Adipocyte (in vitro differentiated cells): ENCODE results near the gene TBX2.

Source experiments
- DNase-seq: peaks from one replicate; pipeline ENCODE4 v3.0.0-alpha.2; 2015; ENCODE audit warnings: low read depth
- H3K27me3 ChIP-seq: replicated peaks from 2 replicates; pipeline ENCODE4 v1.7.0; 2013; ENCODE audit warnings: mild to moderate bottlenecking, low read length, moderate library complexity; ENCODE audit not compliant: control insufficient read depth, insufficient read depth
- H3K36me3 ChIP-seq: 2 replicates; pipeline ENCODE4 v1.7.0; 2013; ENCODE audit warnings: low read length, mild to moderate bottlenecking, moderate library complexity; ENCODE audit not compliant: control insufficient read depth, insufficient read depth, severe bottlenecking
- H3K4me1 ChIP-seq: 2 replicates; pipeline ENCODE4 v1.7.0; 2013; ENCODE audit warnings: mild to moderate bottlenecking, low read length, moderate library complexity; ENCODE audit not compliant: control insufficient read depth, insufficient read depth
- H3K4me3 ChIP-seq: 2 replicates; pipeline ENCODE4 v1.7.0; 2013; ENCODE audit warnings: mild to moderate bottlenecking, low read length, moderate library complexity
- H3K9ac ChIP-seq: 2 replicates; pipeline ENCODE4 v1.7.0; 2013; ENCODE audit warnings: mild to moderate bottlenecking, low read length, moderate library complexity
- H3K9me3 ChIP-seq: 2 replicates; pipeline ENCODE4 v1.7.0; 2013; ENCODE audit warnings: mild to moderate bottlenecking, low read length, moderate library complexity; ENCODE audit not compliant: control insufficient read depth

Gene TBX2

DNA sequence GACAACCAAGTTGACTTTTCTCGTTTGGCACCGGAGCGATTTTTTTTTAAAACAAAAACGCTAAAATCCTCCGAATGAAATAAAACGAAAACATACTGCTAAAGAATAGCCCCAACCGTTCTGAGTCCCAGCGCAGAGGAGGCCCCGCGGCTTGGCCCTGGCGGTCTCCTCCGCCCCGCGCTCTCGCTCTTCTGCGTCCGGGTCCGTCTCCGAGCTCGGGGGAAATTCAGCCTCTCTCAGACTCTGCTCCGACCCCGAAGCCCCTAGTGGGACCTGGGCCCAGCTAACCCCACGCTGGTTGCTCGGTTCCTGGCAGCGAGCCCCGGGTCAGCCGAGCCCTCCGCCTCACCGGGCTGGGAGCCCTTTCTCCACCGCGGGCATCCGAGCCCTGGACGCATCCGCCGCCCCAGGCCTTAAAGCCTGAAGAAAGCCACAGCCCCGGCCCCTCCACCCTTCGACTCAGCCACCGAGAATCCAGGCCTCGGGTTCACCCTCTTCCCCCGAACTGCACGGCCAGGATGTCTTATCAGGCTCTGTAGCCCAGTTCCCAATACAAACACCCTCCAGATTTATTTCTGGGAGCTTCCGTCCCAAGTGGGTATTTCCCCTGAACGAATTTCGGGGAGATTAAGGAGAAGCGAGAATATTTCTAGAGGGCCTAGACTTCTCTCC, 1.2 kb downstream of the TBX2 start:
- DNase-seq: peak; percentile 45
- Histone ChIP-seq H3K9me3 (no peaks in the 10 kb centered on the region), H3K4me1 (peaks cover 31% of the 10 kb centered on the region), H3K36me3 (peaks cover 29% of the 10 kb centered on the region), H3K4me3 (peak overlapping the region; percentile 90), H3K9ac (peak overlapping the region; percentile 96), H3K27me3 (no peaks in the 10 kb centered on the region)

DNA sequence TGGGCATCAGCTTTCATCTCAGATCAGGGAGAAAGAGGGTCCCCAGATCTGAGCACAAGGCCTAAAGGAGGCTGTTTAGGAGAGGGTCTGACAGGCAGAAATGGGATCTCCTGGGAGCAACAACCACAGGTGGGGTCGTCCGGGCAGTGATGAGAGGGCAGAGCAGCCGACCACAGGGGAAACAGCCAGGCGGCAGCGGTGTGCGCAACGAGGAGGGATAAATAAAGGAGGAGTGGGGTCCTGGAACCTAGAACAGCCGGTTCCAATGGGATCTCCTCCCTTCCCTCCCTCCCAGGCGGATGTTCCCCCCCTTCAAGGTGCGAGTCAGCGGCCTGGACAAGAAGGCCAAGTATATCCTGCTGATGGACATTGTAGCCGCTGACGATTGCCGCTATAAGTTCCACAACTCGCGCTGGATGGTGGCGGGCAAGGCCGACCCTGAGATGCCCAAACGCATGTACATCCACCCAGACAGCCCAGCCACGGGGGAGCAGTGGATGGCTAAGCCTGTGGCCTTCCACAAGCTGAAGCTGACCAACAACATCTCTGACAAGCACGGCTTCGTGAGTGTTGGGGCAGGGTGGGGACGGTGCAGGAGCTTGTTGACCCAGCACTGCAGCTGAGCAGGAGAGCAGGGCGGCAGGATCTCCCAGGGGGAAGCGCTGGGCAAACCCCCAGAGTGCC, 1.9 kb downstream of the TBX2 start:
- Histone ChIP-seq H3K4me3 (peak overlapping the region; percentile 90), H3K27me3 (no peaks in the 10 kb centered on the region), H3K4me1 (peaks cover 35% of the 10 kb centered on the region), H3K36me3 (peaks cover 35% of the 10 kb centered on the region), H3K9ac (peak overlapping the region; percentile 96), H3K9me3 (no peaks in the 10 kb centered on the region)
- peak; percentile 42 for DNase-seq

DNA sequence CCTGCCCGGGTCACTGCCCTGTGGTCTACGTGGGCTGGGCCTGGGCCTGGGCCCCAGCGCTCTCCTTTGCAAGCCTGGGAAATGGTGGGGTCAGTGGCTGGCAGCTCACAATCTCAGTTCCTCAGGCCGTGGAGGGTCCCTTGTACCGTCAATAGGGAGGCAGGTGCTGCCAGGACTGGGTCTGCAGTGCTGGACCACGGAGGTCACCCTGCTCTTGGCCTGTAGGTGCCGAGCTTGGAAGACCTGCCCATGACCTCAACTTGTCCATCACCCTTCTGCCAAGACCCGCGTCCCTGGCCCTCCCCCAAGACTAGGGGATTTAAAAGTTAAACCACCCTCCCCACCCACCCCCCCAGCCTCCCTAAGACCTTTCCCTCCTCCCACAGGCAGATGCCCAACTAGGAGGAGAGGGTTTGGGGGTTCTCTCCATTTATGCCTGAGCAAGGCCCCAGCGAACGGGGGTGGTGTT, 2.5 kb downstream of the TBX2 start:
- Histone ChIP-seq H3K9me3 (no peaks in the 10 kb centered on the region), H3K4me3 (peak overlapping the region; percentile 90), H3K36me3 (peaks cover 40% of the 10 kb centered on the region), H3K9ac (peak overlapping the region; percentile 96), H3K4me1 (peaks cover 38% of the 10 kb centered on the region), H3K27me3 (no peaks in the 10 kb centered on the region)
- DNase-seq: peak; percentile 47

DNA sequence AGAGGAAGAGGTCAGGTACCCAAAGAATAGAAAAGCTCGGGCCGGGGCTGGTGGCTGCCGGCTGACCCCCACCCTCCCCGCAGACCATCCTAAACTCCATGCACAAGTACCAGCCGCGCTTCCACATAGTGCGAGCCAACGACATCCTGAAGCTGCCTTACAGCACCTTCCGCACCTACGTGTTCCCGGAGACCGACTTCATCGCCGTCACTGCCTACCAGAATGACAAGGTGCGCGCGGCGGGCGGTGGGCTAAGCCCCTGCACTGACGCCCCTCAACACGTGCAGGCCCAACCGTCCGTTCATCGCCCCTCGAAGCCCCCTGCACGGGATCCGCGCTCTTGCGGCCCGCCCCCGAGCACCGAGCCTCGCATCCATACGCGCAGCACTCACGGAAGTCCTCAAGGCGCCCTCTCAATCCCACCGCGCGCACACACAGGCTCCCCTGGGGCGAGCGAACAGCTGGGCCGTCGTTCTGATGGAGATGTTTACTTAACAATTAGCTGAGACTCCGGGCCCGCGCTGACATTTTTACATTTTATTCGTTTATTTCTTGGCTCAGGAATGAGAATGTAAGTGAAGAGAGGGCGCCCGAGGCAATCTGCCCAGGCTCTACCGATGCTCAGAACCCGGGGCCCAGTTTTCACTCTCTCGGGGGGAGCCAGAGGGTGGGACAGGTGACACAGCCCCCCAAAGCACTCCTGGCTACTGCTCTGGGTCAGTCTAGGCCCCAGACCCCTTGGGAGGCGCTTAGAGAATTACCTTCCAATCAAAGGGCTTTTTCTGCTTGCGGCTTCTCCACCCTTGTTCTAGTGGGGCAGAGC, 3.5 kb downstream of the TBX2 start:
- H3K9ac ChIP-seq: peak overlapping the region; percentile 34
- H3K27me3 ChIP-seq: no peaks in the 10 kb centered on the region
- H3K9me3 ChIP-seq: no peaks in the 10 kb centered on the region
- peaks cover 50% of the 10 kb centered on the region for H3K36me3 ChIP-seq
- no peak overlapping the region for H3K4me3 ChIP-seq
- DNase-seq: peak; percentile 77
- H3K4me1 ChIP-seq: peaks cover 35% of the 10 kb centered on the region

DNA sequence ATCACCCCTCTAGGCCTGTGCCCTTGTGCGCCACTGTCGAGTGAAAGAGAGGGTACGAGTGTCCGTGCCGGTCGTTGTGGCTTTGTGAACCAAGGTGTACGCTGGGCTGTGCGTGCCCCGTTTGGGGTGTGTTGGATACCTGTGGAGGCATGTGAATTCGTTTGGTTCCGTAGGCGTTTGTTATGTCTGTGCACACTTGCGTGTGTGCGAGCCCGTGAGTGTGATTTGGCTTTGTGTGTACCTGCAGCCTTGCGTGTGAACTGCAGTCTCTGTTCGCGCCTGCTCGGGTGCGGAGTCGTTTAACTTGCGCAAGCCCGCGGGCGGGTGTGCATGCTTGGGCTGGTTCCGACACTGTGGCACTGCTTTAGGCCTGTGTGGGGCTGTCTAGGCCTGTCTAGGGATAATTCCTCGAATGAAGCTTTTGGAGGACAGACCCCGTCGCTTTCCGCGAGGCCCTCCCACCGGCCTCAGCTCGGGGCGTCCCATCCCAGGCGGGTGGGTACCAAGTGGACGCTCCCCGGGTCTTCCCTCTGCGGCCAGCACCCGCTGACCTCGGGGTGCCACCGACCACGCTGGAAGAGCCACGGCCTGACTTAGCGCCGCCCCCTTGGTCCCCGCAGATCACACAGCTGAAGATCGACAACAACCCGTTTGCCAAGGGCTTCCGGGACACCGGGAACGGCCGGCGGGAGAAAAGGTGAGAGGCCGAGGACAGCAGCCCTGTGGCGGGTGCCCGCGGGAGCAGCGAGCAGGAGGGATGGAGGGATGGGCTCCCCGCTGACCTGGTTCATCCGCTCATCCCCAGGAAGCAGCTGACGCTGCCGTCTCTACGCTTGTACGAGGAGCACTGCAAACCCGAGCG, 4.4 kb downstream of the TBX2 start:
- H3K36me3 ChIP-seq: peaks cover 55% of the 10 kb centered on the region
- no peaks in the 10 kb centered on the region for H3K9me3 ChIP-seq
- H3K4me3 ChIP-seq: no peak overlapping the region
- H3K9ac ChIP-seq: peak overlapping the region; percentile 32
- no peaks in the 10 kb centered on the region for H3K27me3 ChIP-seq
- DNase-seq: peak; percentile 81
- peaks cover 36% of the 10 kb centered on the region for H3K4me1 ChIP-seq

DNA sequence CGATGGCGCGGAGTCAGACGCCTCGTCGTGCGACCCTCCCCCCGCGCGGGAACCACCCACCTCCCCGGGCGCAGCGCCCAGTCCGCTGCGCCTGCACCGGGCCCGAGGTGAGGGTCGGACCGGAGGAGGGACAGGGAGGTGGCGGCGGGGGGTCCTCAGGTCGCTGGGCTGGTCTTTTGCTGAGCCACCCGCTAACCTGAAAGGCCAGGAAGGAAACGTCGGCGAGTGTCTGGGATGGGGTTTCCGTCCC, 4.9 kb downstream of the TBX2 start:
- H3K36me3 ChIP-seq: peaks cover 55% of the 10 kb centered on the region
- H3K27me3 ChIP-seq: no peaks in the 10 kb centered on the region
- no peaks in the 10 kb centered on the region for H3K9me3 ChIP-seq
- H3K4me3 ChIP-seq: no peak overlapping the region
- H3K9ac ChIP-seq: no peak overlapping the region
- H3K4me1 ChIP-seq: peaks cover 36% of the 10 kb centered on the region
- DNase-seq: no peak

DNA sequence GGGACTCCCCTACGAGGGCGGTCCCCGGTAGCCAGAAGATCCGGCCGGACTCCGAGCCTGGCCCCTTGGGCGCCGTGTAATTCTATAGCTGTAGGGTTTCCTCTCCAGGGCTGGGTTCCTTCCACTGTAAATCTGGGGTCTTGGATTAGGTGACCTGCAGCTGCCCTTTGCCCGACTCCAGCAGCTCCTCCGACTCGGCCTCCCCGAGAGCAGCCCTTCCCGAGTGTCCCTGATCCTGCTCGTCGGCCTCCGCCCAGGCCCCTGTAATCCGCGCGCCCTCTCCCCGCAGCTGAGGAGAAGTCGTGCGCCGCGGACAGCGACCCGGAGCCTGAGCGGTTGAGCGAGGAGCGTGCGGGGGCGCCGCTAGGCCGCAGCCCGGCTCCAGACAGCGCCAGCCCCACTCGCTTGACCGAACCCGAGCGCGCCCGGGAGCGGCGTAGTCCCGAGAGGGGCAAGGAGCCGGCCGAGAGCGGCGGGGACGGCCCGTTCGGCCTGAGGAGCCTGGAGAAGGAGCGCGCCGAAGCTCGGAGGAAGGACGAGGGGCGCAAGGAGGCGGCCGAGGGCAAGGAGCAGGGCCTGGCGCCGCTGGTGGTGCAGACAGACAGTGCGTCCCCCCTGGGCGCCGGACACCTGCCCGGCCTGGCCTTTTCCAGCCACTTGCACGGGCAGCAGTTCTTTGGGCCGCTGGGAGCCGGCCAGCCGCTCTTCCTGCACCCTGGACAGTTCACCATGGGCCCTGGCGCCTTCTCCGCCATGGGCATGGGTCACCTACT, 5.5 kb downstream of the TBX2 start:
- Histone ChIP-seq H3K36me3 (peaks cover 55% of the 10 kb centered on the region), H3K4me1 (peaks cover 39% of the 10 kb centered on the region), H3K9ac (no peak overlapping the region), H3K4me3 (no peak overlapping the region), H3K27me3 (no peaks in the 10 kb centered on the region), H3K9me3 (no peaks in the 10 kb centered on the region)
- peak; percentile 49 for DNase-seq

DNA sequence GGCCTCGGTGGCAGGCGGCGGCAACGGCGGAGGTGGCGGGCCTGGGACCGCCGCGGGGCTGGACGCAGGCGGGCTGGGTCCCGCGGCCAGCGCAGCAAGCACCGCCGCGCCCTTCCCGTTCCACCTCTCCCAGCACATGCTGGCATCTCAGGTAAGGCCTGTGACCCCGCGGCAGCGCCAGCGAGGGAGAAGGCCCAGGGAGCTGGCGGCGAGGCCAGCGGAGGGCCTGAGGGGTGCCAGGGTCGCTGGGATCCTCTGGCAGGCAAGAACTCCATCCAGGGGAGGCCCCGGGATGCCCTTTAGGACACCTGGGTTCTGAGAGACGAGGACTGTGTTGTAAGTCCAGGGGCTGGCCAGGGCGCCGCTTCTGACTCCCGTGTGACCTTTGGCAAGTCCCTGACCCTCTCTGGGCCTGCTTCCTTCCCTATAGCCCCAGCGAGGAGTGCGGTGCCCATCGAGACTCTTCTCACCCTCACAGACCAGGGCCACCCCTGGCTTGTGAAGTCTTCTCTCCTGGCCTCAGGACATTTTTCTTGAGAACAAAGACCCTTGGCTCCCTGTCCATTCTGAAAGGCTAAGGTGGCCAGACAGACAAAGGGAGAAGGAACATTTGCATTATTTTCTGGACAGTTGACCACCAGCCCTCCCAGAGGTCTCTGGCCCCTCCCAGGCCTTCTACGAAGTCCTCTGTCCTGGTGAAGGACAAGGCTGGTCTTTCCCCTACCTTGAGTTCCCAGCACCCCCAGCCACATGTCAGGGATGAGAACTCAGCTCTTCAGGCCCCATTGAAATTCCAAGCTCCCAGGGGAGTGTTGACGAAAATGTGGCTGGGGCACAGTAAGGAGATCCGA, 6.3 kb downstream of the TBX2 start:
- Histone ChIP-seq H3K4me1 (peaks cover 43% of the 10 kb centered on the region), H3K36me3 (peaks cover 55% of the 10 kb centered on the region), H3K27me3 (no peaks in the 10 kb centered on the region), H3K4me3 (no peak overlapping the region), H3K9me3 (no peaks in the 10 kb centered on the region), H3K9ac (peak overlapping the region; percentile 5)
- peak; percentile 42 for DNase-seq

DNA sequence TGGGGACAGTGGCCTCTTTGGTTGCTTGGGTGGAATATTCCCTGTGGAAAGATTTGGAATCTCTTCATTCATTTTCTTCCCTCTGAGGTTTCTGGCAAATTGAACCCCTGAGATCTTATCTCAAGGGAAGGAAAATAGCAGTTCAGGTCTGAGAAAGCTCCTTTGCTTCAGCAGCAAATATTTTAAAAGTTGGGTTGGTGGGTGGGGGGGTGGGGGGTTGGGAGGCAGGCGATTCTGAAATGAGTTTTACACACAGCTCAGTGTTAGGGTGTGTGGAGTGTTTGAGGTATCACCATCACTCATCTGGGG, 6.8 kb downstream of the TBX2 start:
- peaks cover 39% of the 10 kb centered on the region for H3K4me1 ChIP-seq
- no peak for DNase-seq
- H3K9ac ChIP-seq: peak overlapping the region; percentile 5
- peaks cover 55% of the 10 kb centered on the region for H3K36me3 ChIP-seq
- no peaks in the 10 kb centered on the region for H3K27me3 ChIP-seq
- H3K4me3 ChIP-seq: no peak overlapping the region
- H3K9me3 ChIP-seq: no peaks in the 10 kb centered on the region
